Measurements from ENCODE around the gene ZNF444. TPM values are rescaled to one million over a fixed set of nuclear protein-coding genes. Genes with fewer than 3 reads are reported as not detected.

Gene ZNF444
- total RNA-seq, 2 experiments from 2014 or later = 22.0 to 25.3 TPM

DNA sequence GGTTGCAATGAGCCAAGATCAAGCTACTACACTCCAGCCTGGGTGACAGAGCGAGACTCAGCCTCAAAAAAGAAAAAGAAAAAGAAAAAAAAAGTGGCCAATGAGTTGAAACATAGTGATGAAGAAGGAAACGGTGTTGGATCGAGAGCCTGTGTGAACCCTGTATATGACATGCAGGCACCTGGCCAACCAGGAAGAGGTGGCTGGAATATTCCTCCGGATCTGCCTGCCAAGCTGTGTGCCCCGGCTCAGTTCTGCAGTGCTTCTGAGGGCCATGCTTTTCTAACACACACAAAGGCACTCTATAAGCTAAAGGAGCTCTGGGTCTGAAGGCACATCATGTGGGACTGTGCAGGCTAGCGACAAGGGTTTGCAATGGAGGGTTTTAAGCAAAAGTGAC is 3.7 kb upstream of the ZNF444 start:
- Histone ChIP-seq H3K27ac (ENCODE audit: low read depth, low read length, poor library complexity, severe bottlenecking) (no peak overlapping the region), H3K4me2 (ENCODE audit: low read length) (no peak overlapping the region), H3K4me1 (ENCODE audit: insufficient read depth, low read length, poor library complexity, severe bottlenecking) (peaks cover 13% of the 10 kb centered on the region), H3K9me3 (ENCODE audit: low read length) (no peaks in the 10 kb centered on the region), H3K79me2 (ENCODE audit: insufficient read depth, low read depth, low read length) (peaks cover 8% of the 10 kb centered on the region), H3K36me3 (ENCODE audit: insufficient read depth, low read length) (no peaks in the 10 kb centered on the region), H3K9me2 (ENCODE audit: insufficient read depth, low read length) (no peaks in the 10 kb centered on the region), H3K4me3 (ENCODE audit: low read depth, low read length, poor library complexity, severe bottlenecking) (no peak overlapping the region), H4K20me1 (ENCODE audit: insufficient read depth, low read length) (no peaks in the 10 kb centered on the region), H2AFZ (ENCODE audit: low read length) (no peak overlapping the region)
- CTCF ChIA-PET (ENCODE audit: unreplicated experiment) = no interaction called here
- DNase-seq (ENCODE audit: low spot score) = no peak
- POLR2A ChIA-PET = interaction anchor here (0.8 kb wide), 1 partner anchor 306 kb away, joined by 3 read pairs; the partner anchor contains the start of gene NLRP11
- no TSS peak for BruUV-seq (replicated peaks)
- intact Hi-C loops (cut with micrococcal nuclease; ENCODE audit: unreplicated experiment) = no loop called here
- TF ChIP-seq EZH2phosphoT487 (IDR thresholded peaks at IDR 0.05; ENCODE audit: borderline replicate concordance, low read depth, low read length) = no peak
- TF ChIP-seq, protein P1, sequence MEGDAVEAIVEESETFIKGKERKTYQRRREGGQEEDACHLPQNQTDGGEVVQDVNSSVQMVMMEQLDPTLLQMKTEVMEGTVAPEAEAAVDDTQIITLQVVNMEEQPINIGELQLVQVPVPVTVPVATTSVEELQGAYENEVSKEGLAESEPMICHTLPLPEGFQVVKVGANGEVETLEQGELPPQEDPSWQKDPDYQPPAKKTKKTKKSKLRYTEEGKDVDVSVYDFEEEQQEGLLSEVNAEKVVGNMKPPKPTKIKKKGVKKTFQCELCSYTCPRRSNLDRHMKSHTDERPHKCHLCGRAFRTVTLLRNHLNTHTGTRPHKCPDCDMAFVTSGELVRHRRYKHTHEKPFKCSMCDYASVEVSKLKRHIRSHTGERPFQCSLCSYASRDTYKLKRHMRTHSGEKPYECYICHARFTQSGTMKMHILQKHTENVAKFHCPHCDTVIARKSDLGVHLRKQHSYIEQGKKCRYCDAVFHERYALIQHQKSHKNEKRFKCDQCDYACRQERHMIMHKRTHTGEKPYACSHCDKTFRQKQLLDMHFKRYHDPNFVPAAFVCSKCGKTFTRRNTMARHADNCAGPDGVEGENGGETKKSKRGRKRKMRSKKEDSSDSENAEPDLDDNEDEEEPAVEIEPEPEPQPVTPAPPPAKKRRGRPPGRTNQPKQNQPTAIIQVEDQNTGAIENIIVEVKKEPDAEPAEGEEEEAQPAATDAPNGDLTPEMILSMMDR (conservative IDR thresholded peaks at IDR 0.05; ENCODE audit: low read length) = no peak

- no peak for DNase-seq (ENCODE audit: low spot score)
- H3K4me2 ChIP-seq (ENCODE audit: low read length) = no peak overlapping the region
- TF ChIP-seq EZH2phosphoT487 (IDR thresholded peaks at IDR 0.05; ENCODE audit: borderline replicate concordance, low read depth, low read length) = no peak
- no peak overlapping the region for H3K4me3 ChIP-seq (ENCODE audit: low read depth, low read length, poor library complexity, severe bottlenecking)
- intact Hi-C loops (cut with micrococcal nuclease; ENCODE audit: unreplicated experiment) = no loop called here
- no peak overlapping the region for H3K27ac ChIP-seq (ENCODE audit: low read depth, low read length, poor library complexity, severe bottlenecking)
- H3K4me1 ChIP-seq (ENCODE audit: insufficient read depth, low read length, poor library complexity, severe bottlenecking) = peaks cover 13% of the 10 kb centered on the region
- H3K9me3 ChIP-seq (ENCODE audit: low read length) = no peaks in the 10 kb centered on the region
- POLR2A ChIA-PET = no interaction called here
- H2AFZ ChIP-seq (ENCODE audit: low read length) = no peak overlapping the region
- BruUV-seq (replicated peaks) = no TSS peak
- no peaks in the 10 kb centered on the region for H3K36me3 ChIP-seq (ENCODE audit: insufficient read depth, low read length)
- CTCF ChIA-PET (ENCODE audit: unreplicated experiment) = no interaction called here
- H3K9me2 ChIP-seq (ENCODE audit: insufficient read depth, low read length) = no peaks in the 10 kb centered on the region
- H3K79me2 ChIP-seq (ENCODE audit: insufficient read depth, low read depth, low read length) = peaks cover 9% of the 10 kb centered on the region
- H4K20me1 ChIP-seq (ENCODE audit: insufficient read depth, low read length) = no peaks in the 10 kb centered on the region
Observed at GRCh38 chr19:56138069-56138468, 3.0 kb upstream of the ZNF444 start.

DNA sequence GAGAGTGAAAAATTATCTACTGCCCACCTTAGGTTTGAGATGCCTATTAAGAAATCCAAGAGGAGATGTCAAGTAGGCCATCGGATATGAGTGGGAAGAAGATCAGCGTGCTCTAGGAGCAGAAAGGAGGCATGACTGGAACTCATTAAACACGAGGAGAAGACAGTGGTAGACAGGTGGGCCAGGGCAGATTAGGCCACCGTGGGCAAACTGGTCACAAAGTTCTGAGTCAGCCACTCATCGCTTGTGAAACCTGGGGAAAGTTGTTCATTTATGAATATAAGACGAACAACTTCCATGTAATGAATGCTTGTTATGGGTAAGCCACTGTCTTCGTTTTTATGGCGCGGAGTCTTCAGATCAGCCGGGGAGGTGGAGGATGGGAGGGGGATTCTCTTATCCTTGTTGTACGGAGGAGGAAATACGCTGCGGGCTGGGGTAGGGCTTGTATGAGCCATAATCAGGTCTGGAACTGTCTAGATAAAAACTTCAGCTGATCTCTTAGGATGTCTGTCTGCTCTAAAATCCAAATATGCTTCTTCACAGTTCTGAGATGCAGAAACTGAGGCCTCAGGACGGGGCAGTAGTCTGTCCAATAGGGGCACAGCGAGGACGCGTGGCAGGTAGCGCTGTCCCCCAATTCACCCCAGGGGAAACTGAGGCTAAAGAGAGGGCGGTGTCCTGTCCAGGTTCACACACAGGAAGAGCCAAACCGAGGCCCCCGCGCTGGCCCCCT is 1.1 kb upstream of the ZNF444 start:
- Histone ChIP-seq H2AFZ (ENCODE audit: low read length) (peak overlapping the region; percentile 92; the same call in 1 of the 2 replicates), H3K79me2 (ENCODE audit: insufficient read depth, low read depth, low read length) (peaks cover 9% of the 10 kb centered on the region), H3K4me3 (ENCODE audit: low read depth, low read length, poor library complexity, severe bottlenecking) (peak overlapping the region; percentile 87), H3K36me3 (ENCODE audit: insufficient read depth, low read length) (no peaks in the 10 kb centered on the region), H3K4me1 (ENCODE audit: insufficient read depth, low read length, poor library complexity, severe bottlenecking) (peaks cover 13% of the 10 kb centered on the region), H3K9me2 (ENCODE audit: insufficient read depth, low read length) (no peaks in the 10 kb centered on the region), H3K9me3 (ENCODE audit: low read length) (no peaks in the 10 kb centered on the region), H3K27ac (ENCODE audit: low read depth, low read length, poor library complexity, severe bottlenecking) (peak overlapping the region; percentile 36), H3K4me2 (ENCODE audit: low read length) (peak overlapping the region; percentile 92), H4K20me1 (ENCODE audit: insufficient read depth, low read length) (no peaks in the 10 kb centered on the region)
- no peak for TF ChIP-seq EZH2phosphoT487 (IDR thresholded peaks at IDR 0.05; ENCODE audit: borderline replicate concordance, low read depth, low read length)
- TF ChIP-seq, protein P1 (conservative IDR thresholded peaks at IDR 0.05; ENCODE audit: low read length) = no peak
- DNase-seq (ENCODE audit: low spot score) = no peak
- CTCF ChIA-PET (ENCODE audit: unreplicated experiment) = interaction anchor here (0.6 kb wide), 1 partner anchor 1984 kb away, joined by 3 read pairs; no protein-coding TSS in a partner anchor
- TSS peak; percentile 86 for BruUV-seq (replicated peaks)
- POLR2A ChIA-PET = no interaction called here
- intact Hi-C loops (cut with micrococcal nuclease; ENCODE audit: unreplicated experiment) = loop anchor here (5.0 kb wide), 1 partner anchor 498 kb away; the partner anchor contains the start of genes ZNF580 and ZNF581
